KOPT-K1 (cell line): ENCODE results near the gene FARSA.
A peak's percentile ranks its signal among the peaks of the same experiment; 100 is the strongest.
"Not testable (repeated sequence)": the region's sequence is repeated elsewhere in the genome, so short reads cannot be mapped to it uniquely, and the experiment has no call there.

Experiments
- H3K27ac ChIP-seq: fragments of 200-600 bp; sonication (generic); 2 replicates; pipeline ENCODE4 v1.5.1; 2016; ENCODE audit warnings: antibody characterized with exemption, mild to moderate bottlenecking, low read depth, low read length; ENCODE audit not compliant: poor library complexity, severe bottlenecking
- H3K36me3 ChIP-seq: fragments of 200-600 bp; sonication (generic); 2 replicates; pipeline ENCODE4 v1.5.1; 2017; ENCODE audit warnings: antibody characterized with exemption, mild to moderate bottlenecking, low read length, moderate library complexity; ENCODE audit not compliant: insufficient read depth
- H3K9me3 ChIP-seq: fragments of 200-600 bp; sonication (generic); 2 replicates; pipeline ENCODE4 v1.5.1; 2017; ENCODE audit warnings: antibody characterized with exemption, low read length, mild to moderate bottlenecking; ENCODE audit not compliant: insufficient read depth, poor library complexity, severe bottlenecking

The FARSA gene

GRCh38 chr19:12933287-12934072, at the start of gene FARSA:
Gene FARSA (minus strand): TSS chr19:12933711. CDS start chr19:12933696, 15 bp downstream.
- H3K36me3 ChIP-seq, result peaks cover 34% of the 10 kb centered on the region
- no peaks in the 10 kb centered on the region for H3K9me3 ChIP-seq
- H3K27ac ChIP-seq, result peak within 1 kb of the TSS; percentile 88

GRCh38 chr19:12983091-12983490, 49.6 kb upstream of the FARSA start:
- no peaks in the 10 kb centered on the region for H3K9me3 ChIP-seq
- H3K27ac ChIP-seq, result no peak overlapping the region

GRCh38 chr19:12982648-12983047, 49.1 kb upstream of the FARSA start:
- no peaks in the 10 kb centered on the region for H3K9me3 ChIP-seq
- H3K27ac ChIP-seq, result no peak overlapping the region
- no peaks in the 10 kb centered on the region for H3K36me3 ChIP-seq

More at GRCh38 chr19:12983091-12983490, 49.6 kb upstream of the FARSA start:
- no peaks in the 10 kb centered on the region for H3K36me3 ChIP-seq

GRCh38 chr19:12979974-12980373, 46.5 kb upstream of the FARSA start:
- Histone ChIP-seq H3K36me3 (no peaks in the 10 kb centered on the region), H3K9me3 (no peaks in the 10 kb centered on the region), H3K27ac (no peak overlapping the region)

GRCh38 chr19:12976109-12976508, 42.6 kb upstream of the FARSA start:
- not testable (repeated sequence) for H3K27ac ChIP-seq, H3K9me3 ChIP-seq, H3K36me3 ChIP-seq

- Histone ChIP-seq H3K36me3 (no peaks in the 10 kb centered on the region), H3K27ac (no peak overlapping the region), H3K9me3 (no peaks in the 10 kb centered on the region)
Observed at GRCh38 chr19:12975221-12975741, 41.8 kb upstream of the FARSA start.

GRCh38 chr19:12974301-12975220, 41.0 kb upstream of the FARSA start:
- Histone ChIP-seq H3K27ac (no peak overlapping the region), H3K9me3 (no peaks in the 10 kb centered on the region)

GRCh38 chr19:12973236-12973635, 39.7 kb upstream of the FARSA start:
- Histone ChIP-seq H3K27ac (no peak overlapping the region), H3K36me3 (no peaks in the 10 kb centered on the region), H3K9me3 (no peaks in the 10 kb centered on the region)

More at GRCh38 chr19:12974301-12975220, 41.0 kb upstream of the FARSA start:
- H3K36me3 ChIP-seq, result no peaks in the 10 kb centered on the region

- Histone ChIP-seq H3K9me3 (no peaks in the 10 kb centered on the region), H3K36me3 (no peaks in the 10 kb centered on the region), H3K27ac (no peak overlapping the region)
Observed at GRCh38 chr19:12970070-12970820, 36.7 kb upstream of the FARSA start.

GRCh38 chr19:12969292-12969988, 35.9 kb upstream of the FARSA start, which contains the start of gene DAND5:
Gene DAND5 (plus strand): TSS chr19:12969576. CDS start chr19:12969661, 85 bp downstream.
- H3K36me3 ChIP-seq, result no peaks in the 10 kb centered on the region
- no peaks in the 10 kb centered on the region for H3K9me3 ChIP-seq
- H3K27ac ChIP-seq, result no peak within 1 kb of the TSS

- no peaks in the 10 kb centered on the region for H3K9me3 ChIP-seq
- no peak overlapping the region for H3K27ac ChIP-seq
- no peaks in the 10 kb centered on the region for H3K36me3 ChIP-seq
Observed at GRCh38 chr19:12967907-12968306, 34.4 kb upstream of the FARSA start.

- Histone ChIP-seq H3K27ac (peak overlapping the region; percentile 79), H3K9me3 (no peaks in the 10 kb centered on the region), H3K36me3 (no peaks in the 10 kb centered on the region)
Observed at GRCh38 chr19:12965812-12966135, 32.3 kb upstream of the FARSA start.

GRCh38 chr19:12965017-12965811, 31.7 kb upstream of the FARSA start:
- peak overlapping the region; percentile 79 for H3K27ac ChIP-seq

More at GRCh38 chr19:12965017-12965811, 31.7 kb upstream of the FARSA start:
- Histone ChIP-seq H3K36me3 (no peaks in the 10 kb centered on the region), H3K9me3 (no peaks in the 10 kb centered on the region)
